Gastroesophageal sphincter (tissue), 4 donors: ENCODE data around the gene ZSWIM6. TPM values are rescaled to one million over a fixed set of nuclear protein-coding genes. Genes with fewer than 3 reads are reported as not detected.

Experiments used
- ATAC-seq: fragments of 150-250 bp; one replicate; pipeline ENCODE4 v1.9.1; 2016; ENCODE audit warnings: mild to moderate bottlenecking, moderate library complexity
- H3K27ac ChIP-seq, 4 donors: fragments of 200-600 bp; sonication (generic) in 3 of 4; 1 replicate in 3 of 4; 2 replicates in 1 of 4; pipeline ENCODE4 v1.5.1; 2016 to 2019
- H3K27me3 ChIP-seq: fragments of 200-600 bp; sonication (generic); one replicate; pipeline ENCODE4 v1.5.1; 2019
- H3K36me3 ChIP-seq, 2 donors: fragments of 200-600 bp; sonication (generic); one replicate each; pipeline ENCODE4 v1.5.1; 2019; ENCODE audit warnings: control low read depth in 1 of 2
- H3K4me1 ChIP-seq, 3 donors: fragments of 200-600 bp; sonication (generic); 1 replicate in 2 of 3; 2 replicates in 1 of 3; pipeline ENCODE4 v1.5.1; 2016 to 2019; ENCODE audit warnings: control low read depth in 2 of 3
- H3K4me3 ChIP-seq, 2 donors: fragments of 200-600 bp; sonication (generic); one replicate each; pipeline ENCODE4 v1.5.1; 2019; ENCODE audit warnings: mild to moderate bottlenecking in 1 of 2, moderate library complexity in 1 of 2
- H3K9me3 ChIP-seq, 3 donors: fragments of 200-600 bp; sonication (generic); one replicate each; pipeline ENCODE4 v1.5.1; 2017 to 2019; ENCODE audit warnings: control low read depth in 2 of 3
- CTCF ChIP-seq, 4 experiments: fragments of 200-600 bp in 2 of 4; fragments of 450-650 bp in 2 of 4; sonication (generic) in 1 of 4; IDR thresholded peaks; one replicate each; pipeline ENCODE4 v1.5.1; 2017 to 2019; ENCODE audit warnings: antibody characterized with exemption in 4 of 4, mild to moderate bottlenecking in 2 of 4, moderate library complexity in 2 of 4
- EP300 ChIP-seq: sonication (generic); formaldehyde crosslinking; IDR thresholded peaks from one replicate; pipeline ENCODE4 v1.6.1; 2017; ENCODE audit warnings: antibody characterized with exemption, mild to moderate bottlenecking
- POLR2A ChIP-seq, 2 donors: fragments of 450-650 bp; IDR thresholded peaks; one replicate each; pipeline ENCODE4 v1.6.1; 2017; ENCODE audit warnings: antibody characterized with exemption in 2 of 2, mild to moderate bottlenecking in 2 of 2, moderate library complexity in 1 of 2
- POLR2AphosphoS5 ChIP-seq: sonication (generic); formaldehyde crosslinking; IDR thresholded peaks from one replicate; pipeline ENCODE4 v1.6.1; 2017; ENCODE audit warnings: antibody characterized with exemption
- WGBS, 2 donors: methylation state at CpG; one replicate each; pipeline ENCODE4 v1.1.5; 2018; ENCODE audit warnings: low coverage in 1 of 2; 5-methylcytosine and 5-hydroxymethylcytosine counted together
- total RNA-seq, 4 donors: library from RNA; depleted of rRNA; stranded (reverse); fragments of >200 nt; gene quantifications; one replicate each; pipeline ENCODE4 v1.1.0, GENCODE V29; 2016

Gene ZSWIM6
- total RNA-seq, 4 donors from 2014 or later, result 8.9 to 20.9 (median 12.3) TPM

- Histone ChIP-seq H3K36me3 (no peaks in the 10 kb centered on the region), H3K9me3 (no peaks in the 10 kb centered on the region), H3K4me1 (no peaks in the 10 kb centered on the region), H3K27ac (no peak overlapping the region), H3K27me3 (no peaks in the 10 kb centered on the region), H3K4me3 (no peak overlapping the region)
- whole genome bisulfite sequencing, 2 donors, result 81 to 88% methylated on average over 1 to 5 of the region's 5 CpGs
- ATAC-seq, result no peak
- TF ChIP-seq CTCF (IDR thresholded peaks at IDR 0.05), result no peak
- TF ChIP-seq POLR2A (IDR thresholded peaks at IDR 0.05), result no peak
- TF ChIP-seq POLR2AphosphoS5, result no peak
- no peak for TF ChIP-seq EP300
These were observed 235.3 kb downstream of the ZSWIM6 start for GRCh38 chr5:61567337-61567736.

GRCh38 chr5:61569353-61569752 is 237.3 kb downstream of the ZSWIM6 start:
- H3K4me3 ChIP-seq, result no peak overlapping the region
- no peak for TF ChIP-seq EP300
- no peak for TF ChIP-seq POLR2AphosphoS5
- TF ChIP-seq CTCF (IDR thresholded peaks at IDR 0.05), result no peak
- TF ChIP-seq POLR2A (IDR thresholded peaks at IDR 0.05), result no peak
- H3K4me1 ChIP-seq, result no peaks in the 10 kb centered on the region
- H3K9me3 ChIP-seq, result no peaks in the 10 kb centered on the region
- 68 to 70% methylated on average over 2 to 5 of the region's 8 CpGs for WGBS, 2 donors
- no peak overlapping the region for H3K27ac ChIP-seq
- ATAC-seq, result no peak
- H3K36me3 ChIP-seq, result no peaks in the 10 kb centered on the region
- no peaks in the 10 kb centered on the region for H3K27me3 ChIP-seq

GRCh38 chr5:61570767-61571166 is 238.7 kb downstream of the ZSWIM6 start:
- no peaks in the 10 kb centered on the region for H3K27me3 ChIP-seq
- no peak overlapping the region for H3K4me3 ChIP-seq
- 90 to 100% methylated on average over 1 to 3 of the region's 5 CpGs for WGBS, 2 donors
- H3K36me3 ChIP-seq, result no peaks in the 10 kb centered on the region
- TF ChIP-seq POLR2AphosphoS5 (no peak), CTCF (IDR thresholded peaks at IDR 0.05) (no peak), POLR2A (IDR thresholded peaks at IDR 0.05) (no peak), EP300 (no peak)
- no peak overlapping the region for H3K27ac ChIP-seq
- no peak for ATAC-seq
- H3K4me1 ChIP-seq, result no peaks in the 10 kb centered on the region
- H3K9me3 ChIP-seq, result no peaks in the 10 kb centered on the region

GRCh38 chr5:61572959-61573358 is 240.9 kb downstream of the ZSWIM6 start:
- Histone ChIP-seq H3K9me3 (no peaks in the 10 kb centered on the region), H3K4me1 (no peaks in the 10 kb centered on the region), H3K36me3 (no peaks in the 10 kb centered on the region), H3K27me3 (no peaks in the 10 kb centered on the region), H3K27ac (no peak overlapping the region), H3K4me3 (no peak overlapping the region)
- 100% methylated on average over 2 of the region's 5 CpGs; no CpG with 5 or more reads in 1 of the 2 donors for WGBS, 2 donors
- no peak for ATAC-seq
- TF ChIP-seq CTCF (IDR thresholded peaks at IDR 0.05), result no peak
- TF ChIP-seq EP300, result no peak
- no peak for TF ChIP-seq POLR2A (IDR thresholded peaks at IDR 0.05)
- TF ChIP-seq POLR2AphosphoS5, result no peak

- Histone ChIP-seq H3K4me3 (no peak overlapping the region), H3K36me3 (no peaks in the 10 kb centered on the region), H3K4me1 (no peaks in the 10 kb centered on the region), H3K27ac (no peak overlapping the region), H3K27me3 (no peaks in the 10 kb centered on the region), H3K9me3 (no peaks in the 10 kb centered on the region)
- WGBS, 2 donors, result 17% methylated on average over 1 of the region's 4 CpGs; no CpG with 5 or more reads in 1 of the 2 donors
- ATAC-seq, result no peak
- no peak for TF ChIP-seq POLR2A (IDR thresholded peaks at IDR 0.05)
- TF ChIP-seq CTCF (IDR thresholded peaks at IDR 0.05), result no peak
- TF ChIP-seq POLR2AphosphoS5, result no peak
These were observed 243.0 kb downstream of the ZSWIM6 start for GRCh38 chr5:61575103-61575502.
